Smooth muscle cell (in vitro differentiated cells): ENCODE measurements around the gene WDR76. TPM values are rescaled to one million over a fixed set of nuclear protein-coding genes. Genes with fewer than 3 reads are reported as not detected.

Experiments used
- DNase-seq: peaks from one replicate; lab custom pipeline; 2025; ENCODE audit not compliant: unreplicated experiment; lab: John Stamatoyannopoulos, UW
- H2AFZ ChIP-seq: fragments of 200-600 bp; sonication (generic); 2 replicates; pipeline ENCODE4 v1.6.0; 2016; ENCODE audit warnings: antibody characterized with exemption, low read depth, mild to moderate bottlenecking
- H3F3A ChIP-seq: fragments of 200-600 bp; sonication (generic); 2 replicates; pipeline ENCODE4 v1.6.0; 2017; ENCODE audit warnings: antibody characterized with exemption, low read depth
- H3K27ac ChIP-seq: fragments of 200-600 bp; sonication (generic); 2 replicates; pipeline ENCODE4 v1.5.1; 2016; ENCODE audit warnings: low read depth, mild to moderate bottlenecking
- H3K27me3 ChIP-seq: fragments of 200-600 bp; sonication (generic); 2 replicates; pipeline ENCODE4 v1.6.1; 2016; ENCODE audit warnings: low read depth, mild to moderate bottlenecking
- H3K36me3 ChIP-seq: fragments of 200-600 bp; sonication (generic); 2 replicates; pipeline ENCODE4 v1.5.1; 2016; ENCODE audit warnings: low read depth
- H3K4me1 ChIP-seq: fragments of 200-600 bp; sonication (generic); 2 replicates; pipeline ENCODE4 v1.5.1; 2016; ENCODE audit warnings: low read depth
- H3K4me2 ChIP-seq: fragments of 200-600 bp; sonication (generic); 2 replicates; pipeline ENCODE4 v1.6.0; 2016; ENCODE audit warnings: mild to moderate bottlenecking
- H3K4me3 ChIP-seq: fragments of 200-600 bp; sonication (generic); 2 replicates; pipeline ENCODE4 v1.5.1; 2016; ENCODE audit warnings: mild to moderate bottlenecking
- H3K79me2 ChIP-seq: fragments of 200-600 bp; sonication (generic); 2 replicates; pipeline ENCODE4 v1.6.0; 2016; ENCODE audit warnings: low read depth, mild to moderate bottlenecking
- H3K9ac ChIP-seq: fragments of 200-600 bp; sonication (generic); 2 replicates; pipeline ENCODE4 v1.6.0; 2016; ENCODE audit warnings: low read depth
- H3K9me3 ChIP-seq: fragments of 200-600 bp; sonication (generic); replicated peaks from 2 replicates; pipeline ENCODE4 v1.5.1; 2016; ENCODE audit warnings: low read depth
- H4K20me1 ChIP-seq: fragments of 200-600 bp; sonication (generic); 2 replicates; pipeline ENCODE4 v1.6.0; 2016; ENCODE audit warnings: low read depth
- CTCF ChIP-seq: fragments of 200-600 bp; sonication (generic); IDR thresholded peaks from 2 replicates; pipeline ENCODE4 v1.5.1; 2017; ENCODE audit warnings: borderline replicate concordance, mild to moderate bottlenecking, antibody characterized with exemption; ENCODE audit not compliant: insufficient read depth, poor library complexity, severe bottlenecking
- WGBS: methylation state at CpG from one replicate; pipeline ENCODE4 v1.1.7; 2016; ENCODE audit warnings: low lambda C conversion rate; 5-methylcytosine and 5-hydroxymethylcytosine counted together
- polyA plus RNA-seq: library from polyadenylated mRNA; unstranded; fragments of >200 nt; fragmentation: Nextera tagmentation; extraction: Ambion mirVana; gene quantifications from 2 replicates; pipeline ENCODE4 v1.2.1, GENCODE V29; 2016
- total RNA-seq: library from RNA; depleted of rRNA; stranded (reverse); fragments of >200 nt; gene quantifications from 2 replicates; pipeline ENCODE4 v1.2.3, GENCODE V29; 2014

WDR76 gene
- total and polyA plus RNA-seq, 2 experiments from 2014 or later, result 3.4 to 9.8 TPM

- DNase-seq, result no peak
- Histone ChIP-seq H3K4me1 (no peaks in the 10 kb centered on the region), H3K27ac (peak overlapping the region; percentile 83)
These were observed 74.2 kb downstream of the WDR76 start for GRCh38 chr15:43900996-43901395.

GRCh38 chr15:43901495-43901894, 74.7 kb downstream of the WDR76 start:
- H3F3A ChIP-seq, result peaks cover 3% of the 10 kb centered on the region
- TF ChIP-seq CTCF, result no peak
- WGBS, result 13% methylated on average over 10 of the region's 10 CpGs
- no peaks in the 10 kb centered on the region for H4K20me1 ChIP-seq
- no peak overlapping the region for H2AFZ ChIP-seq
- H3K27ac ChIP-seq, result peak overlapping the region; percentile 83
- H3K4me1 ChIP-seq, result no peaks in the 10 kb centered on the region
- no peak overlapping the region for H3K4me3 ChIP-seq
- H3K36me3 ChIP-seq, result no peaks in the 10 kb centered on the region
- H3K9ac ChIP-seq, result peak overlapping the region; percentile 51
- H3K27me3 ChIP-seq, result no peaks in the 10 kb centered on the region
- H3K79me2 ChIP-seq, result no peaks in the 10 kb centered on the region
- peak overlapping the region; percentile 66 for H3K4me2 ChIP-seq
- H3K9me3 ChIP-seq, result no peaks in the 10 kb centered on the region
- peak; percentile 11 for DNase-seq

More at GRCh38 chr15:43900996-43901395, 74.2 kb downstream of the WDR76 start:
- no peak for TF ChIP-seq CTCF
- no peaks in the 10 kb centered on the region for H3K9me3 ChIP-seq
- no peaks in the 10 kb centered on the region for H4K20me1 ChIP-seq
- no peak overlapping the region for H2AFZ ChIP-seq
- H3K27me3 ChIP-seq, result no peaks in the 10 kb centered on the region
- H3K36me3 ChIP-seq, result no peaks in the 10 kb centered on the region
- peak overlapping the region; percentile 51 for H3K9ac ChIP-seq
- H3K4me3 ChIP-seq, result no peak overlapping the region
- H3K4me2 ChIP-seq, result peak overlapping the region; percentile 29
- peaks cover 3% of the 10 kb centered on the region for H3F3A ChIP-seq
- H3K79me2 ChIP-seq, result no peaks in the 10 kb centered on the region
- 86% methylated on average over 1 of the region's 1 CpG for WGBS

- H3F3A ChIP-seq, result peaks cover 3% of the 10 kb centered on the region
- no peaks in the 10 kb centered on the region for H3K36me3 ChIP-seq
- H4K20me1 ChIP-seq, result no peaks in the 10 kb centered on the region
- no peaks in the 10 kb centered on the region for H3K27me3 ChIP-seq
- peak; percentile 25 for DNase-seq
- H3K4me3 ChIP-seq, result no peak overlapping the region
- H3K9ac ChIP-seq, result no peak overlapping the region
- H3K9me3 ChIP-seq, result no peaks in the 10 kb centered on the region
- H3K4me2 ChIP-seq, result no peak overlapping the region
- TF ChIP-seq CTCF, result peak; percentile 94
- no peaks in the 10 kb centered on the region for H3K4me1 ChIP-seq
- no peaks in the 10 kb centered on the region for H3K79me2 ChIP-seq
- WGBS, result 19% methylated on average over 8 of the region's 8 CpGs
- H2AFZ ChIP-seq, result no peak overlapping the region
- no peak overlapping the region for H3K27ac ChIP-seq
These were observed 77.1 kb downstream of the WDR76 start for GRCh38 chr15:43903864-43904290.

- peaks cover 3% of the 10 kb centered on the region for H3F3A ChIP-seq
- no peaks in the 10 kb centered on the region for H3K9me3 ChIP-seq
- H3K9ac ChIP-seq, result no peak overlapping the region
- no peak for TF ChIP-seq CTCF
- no peak overlapping the region for H3K4me2 ChIP-seq
- 91% methylated on average over 7 of the region's 7 CpGs for WGBS
- DNase-seq, result no peak
- H4K20me1 ChIP-seq, result no peaks in the 10 kb centered on the region
- no peaks in the 10 kb centered on the region for H3K36me3 ChIP-seq
- H3K4me3 ChIP-seq, result no peak overlapping the region
- no peaks in the 10 kb centered on the region for H3K4me1 ChIP-seq
- H3K79me2 ChIP-seq, result no peaks in the 10 kb centered on the region
- no peak overlapping the region for H2AFZ ChIP-seq
- no peaks in the 10 kb centered on the region for H3K27me3 ChIP-seq
- no peak overlapping the region for H3K27ac ChIP-seq
These were observed 79.0 kb downstream of the WDR76 start for GRCh38 chr15:43905755-43906154.
